WI38 (cell line): ENCODE results near the gene ISLR2.

Source experiments
- H3K4me3 ChIP-seq: 2 replicates; pipeline ENCODE4 v1.5.1; 2011; ENCODE audit warnings: low read depth, mild to moderate bottlenecking, control low read depth, low read length
- TF ChIP-seq, protein P1 (sequence below): IDR thresholded peaks from 2 replicates; pipeline ENCODE4 v1.5.1; 2012; ENCODE audit warnings: low read depth, mild to moderate bottlenecking, control low read depth, low read length

Gene ISLR2

DNA sequence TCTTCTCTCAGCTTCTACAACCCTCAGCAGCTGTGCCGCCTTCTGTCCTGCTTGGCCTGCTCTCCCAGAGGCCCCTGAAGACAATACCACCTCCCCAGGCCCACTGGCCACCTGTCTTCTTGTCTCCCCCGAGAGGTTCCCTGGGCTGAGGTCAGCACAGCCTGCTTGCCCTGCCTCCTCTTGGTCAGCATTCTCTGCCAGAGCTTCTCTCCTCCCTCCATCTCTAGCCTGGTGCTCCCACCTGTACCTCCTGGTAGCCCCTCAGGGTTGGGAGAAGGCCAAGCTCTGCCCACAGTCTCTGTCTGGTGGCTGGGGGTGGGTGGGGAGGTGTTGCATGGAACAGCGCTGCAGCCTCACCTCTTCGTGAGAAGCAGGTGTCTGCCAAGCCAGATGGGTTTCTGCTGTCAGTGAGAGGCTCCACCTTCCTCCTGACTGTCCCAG is 37.5 kb downstream of the ISLR2 start:
- H3K4me3 ChIP-seq = no peak overlapping the region
- TF ChIP-seq, protein P1, sequence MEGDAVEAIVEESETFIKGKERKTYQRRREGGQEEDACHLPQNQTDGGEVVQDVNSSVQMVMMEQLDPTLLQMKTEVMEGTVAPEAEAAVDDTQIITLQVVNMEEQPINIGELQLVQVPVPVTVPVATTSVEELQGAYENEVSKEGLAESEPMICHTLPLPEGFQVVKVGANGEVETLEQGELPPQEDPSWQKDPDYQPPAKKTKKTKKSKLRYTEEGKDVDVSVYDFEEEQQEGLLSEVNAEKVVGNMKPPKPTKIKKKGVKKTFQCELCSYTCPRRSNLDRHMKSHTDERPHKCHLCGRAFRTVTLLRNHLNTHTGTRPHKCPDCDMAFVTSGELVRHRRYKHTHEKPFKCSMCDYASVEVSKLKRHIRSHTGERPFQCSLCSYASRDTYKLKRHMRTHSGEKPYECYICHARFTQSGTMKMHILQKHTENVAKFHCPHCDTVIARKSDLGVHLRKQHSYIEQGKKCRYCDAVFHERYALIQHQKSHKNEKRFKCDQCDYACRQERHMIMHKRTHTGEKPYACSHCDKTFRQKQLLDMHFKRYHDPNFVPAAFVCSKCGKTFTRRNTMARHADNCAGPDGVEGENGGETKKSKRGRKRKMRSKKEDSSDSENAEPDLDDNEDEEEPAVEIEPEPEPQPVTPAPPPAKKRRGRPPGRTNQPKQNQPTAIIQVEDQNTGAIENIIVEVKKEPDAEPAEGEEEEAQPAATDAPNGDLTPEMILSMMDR = no peak

GRCh38 chr15:74168711-74169126 is 38.3 kb downstream of the ISLR2 start:
- no peak overlapping the region for H3K4me3 ChIP-seq
- TF ChIP-seq, protein P1 = no peak

DNA sequence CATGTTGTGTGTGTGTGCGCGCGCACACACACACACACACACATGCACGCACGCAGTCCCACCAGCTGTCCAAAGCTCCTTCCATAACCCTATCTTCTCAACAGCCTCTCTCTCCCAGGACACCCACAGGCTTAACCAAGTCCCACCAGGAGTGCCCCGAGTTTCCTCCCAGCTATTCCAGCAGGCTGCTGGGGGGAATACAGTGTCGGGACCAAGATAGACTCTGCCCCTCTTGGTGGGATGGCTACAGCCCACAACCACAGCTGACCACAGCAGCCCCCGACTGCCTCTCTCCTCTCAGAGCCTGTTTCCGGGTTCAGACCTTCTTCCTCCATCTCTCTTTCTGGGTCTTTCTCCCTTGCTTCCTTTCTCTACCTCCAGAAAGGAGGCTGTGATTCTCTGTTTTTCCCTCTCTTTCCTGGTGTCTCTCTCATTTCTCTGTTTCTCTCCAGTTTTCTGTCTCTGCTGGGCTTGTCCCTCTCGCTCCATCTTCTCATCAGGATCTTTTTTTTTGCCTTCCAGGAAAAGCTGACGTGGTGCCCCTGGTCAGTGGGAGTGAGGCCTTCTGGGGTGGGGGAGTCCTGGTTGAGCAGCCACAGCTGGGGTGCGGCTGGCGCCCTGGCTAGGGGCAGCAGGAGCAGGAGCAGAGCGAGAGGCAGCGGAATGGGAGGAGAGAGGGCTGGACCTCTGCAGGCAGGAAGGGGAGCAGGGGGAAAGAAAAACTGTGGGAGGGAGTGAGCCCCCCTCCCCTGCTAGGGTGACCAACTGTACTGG is 39.9 kb downstream of the ISLR2 start:
- no peak overlapping the region for H3K4me3 ChIP-seq
- TF ChIP-seq, protein P1 = no peak

DNA sequence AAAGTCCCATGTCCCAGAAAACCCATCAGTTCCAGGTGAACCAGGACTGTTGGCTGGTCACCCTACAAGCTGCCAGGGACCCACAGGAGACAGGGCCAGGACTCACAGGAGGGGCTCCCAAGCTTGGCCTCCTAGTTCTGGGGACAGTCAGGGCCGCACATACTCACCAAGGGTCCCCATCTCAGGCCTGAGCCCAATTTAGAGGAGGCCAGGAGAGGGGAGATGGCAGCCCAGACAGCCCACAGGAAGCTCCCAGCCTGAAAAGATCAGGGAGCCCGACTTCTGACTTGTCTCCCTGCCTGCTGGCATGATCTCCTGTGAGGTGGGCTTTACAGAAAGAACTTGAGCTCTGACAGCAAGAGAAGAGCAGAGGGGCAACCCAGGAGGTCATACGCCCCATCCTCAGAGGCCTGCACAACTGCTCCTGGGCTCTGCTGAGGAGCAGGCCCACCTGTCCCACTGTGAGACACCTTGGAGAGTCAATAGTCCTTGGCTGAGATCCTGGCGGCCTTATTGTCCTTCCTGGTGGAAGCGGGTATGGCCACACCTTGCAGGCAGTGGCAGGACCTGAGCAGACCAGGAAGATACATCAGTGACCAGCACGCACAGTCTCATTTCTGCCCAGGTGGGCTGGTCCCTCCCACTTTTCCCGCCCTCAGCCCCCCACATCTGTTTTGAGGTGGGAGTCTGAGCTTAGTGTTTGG is 40.6 kb downstream of the ISLR2 start:
- H3K4me3 ChIP-seq = no peak overlapping the region
- TF ChIP-seq, protein P1 = no peak

DNA sequence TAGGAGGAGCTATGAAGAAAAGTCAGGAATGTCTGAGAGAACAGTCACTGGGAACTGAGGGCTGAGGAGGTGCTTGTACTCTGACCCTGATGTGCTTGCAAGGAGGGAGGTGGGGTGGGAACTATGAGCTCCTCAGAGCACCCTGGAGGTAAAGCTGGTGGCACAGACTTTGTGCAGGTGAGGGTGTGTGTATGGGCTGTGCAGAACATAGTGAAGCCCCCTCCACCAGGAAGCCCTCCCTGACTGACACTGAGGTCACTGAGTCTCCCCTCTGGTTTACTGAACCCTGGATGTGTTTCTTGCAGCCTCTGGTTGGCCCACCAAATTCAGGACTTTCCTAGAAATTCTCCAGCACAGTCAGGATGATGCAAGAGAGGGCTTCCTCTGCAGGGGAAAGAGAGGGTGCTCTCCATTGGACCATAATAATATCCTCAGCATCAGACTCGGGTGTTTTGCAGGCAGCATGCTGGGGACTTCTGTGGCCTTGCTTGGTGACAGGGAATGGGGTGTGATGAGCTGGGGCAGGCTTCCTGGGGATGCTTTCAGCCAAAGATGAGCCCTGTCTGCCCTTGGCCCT is 41.7 kb downstream of the ISLR2 start:
- TF ChIP-seq, protein P1 = no peak
- H3K4me3 ChIP-seq = no peak overlapping the region

DNA sequence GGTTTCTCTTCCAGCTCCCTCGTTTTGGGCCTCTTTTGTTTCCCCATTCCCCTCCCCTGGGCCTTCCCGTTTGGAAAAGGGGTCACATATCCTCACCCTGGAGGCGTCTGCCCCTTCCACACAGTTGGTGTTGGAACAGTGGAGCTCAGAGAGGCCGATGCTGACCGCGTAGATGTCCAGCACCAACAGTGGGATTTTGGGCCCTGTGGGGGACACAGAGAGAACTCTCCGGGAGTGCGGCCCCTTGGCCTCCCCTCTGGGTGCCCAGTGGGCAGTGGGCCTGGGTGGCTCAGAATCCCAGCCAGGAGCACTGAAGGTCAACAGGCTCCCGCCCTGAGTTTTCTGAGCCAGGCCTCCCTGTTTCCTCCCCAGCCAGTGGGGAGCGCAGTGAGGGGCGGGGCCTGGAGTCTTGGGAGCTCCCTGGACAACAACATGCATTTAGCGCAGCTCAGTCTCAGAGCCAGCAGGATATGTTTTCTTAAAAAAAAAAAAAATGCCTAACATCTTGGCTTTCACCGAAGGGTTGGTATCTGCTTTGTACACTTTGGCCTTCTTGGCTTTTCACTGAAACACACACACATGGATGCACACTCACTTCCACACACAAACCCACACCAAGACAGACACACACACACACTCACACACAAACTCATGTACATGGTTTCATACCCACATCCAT is 42.5 kb downstream of the ISLR2 start:
- TF ChIP-seq, protein P1 = no peak
- H3K4me3 ChIP-seq = no peak overlapping the region
